ENCODE measurements around the gene FXR1.
"Not testable (repeated sequence)": the region's sequence is repeated elsewhere in the genome, so short reads cannot be mapped to it uniquely, and the experiment has no call there.

The FXR1 gene

GRCh38 chr3:180932819-180933218 lies 20.3 kb downstream of the FXR1 start:
- in situ Hi-C loops (cut with MboI; ENCODE audit: low sequenced_read_pairs): no loop called here

GRCh38 chr3:180934638-180935037 lies 22.2 kb downstream of the FXR1 start:
- in situ Hi-C loops (cut with MboI; ENCODE audit: low sequenced_read_pairs): no loop called here

- in situ Hi-C loops (cut with MboI; ENCODE audit: low sequenced_read_pairs): no loop called here
Observed at GRCh38 chr3:180940826-180941225, 28.4 kb downstream of the FXR1 start.

- in situ Hi-C loops (cut with MboI; ENCODE audit: low sequenced_read_pairs): no loop called here
Observed at GRCh38 chr3:180947761-180948390, 35.4 kb downstream of the FXR1 start.

GRCh38 chr3:180959691-180960090 lies 47.2 kb downstream of the FXR1 start:
- in situ Hi-C loops (cut with MboI; ENCODE audit: low sequenced_read_pairs): no loop called here

- in situ Hi-C loops (cut with MboI; ENCODE audit: low sequenced_read_pairs): no loop called here
Observed at GRCh38 chr3:180961087-180961486, 48.6 kb downstream of the FXR1 start.

- in situ Hi-C loops (cut with MboI; ENCODE audit: low sequenced_read_pairs): no loop called here
Observed at GRCh38 chr3:180961552-180961951, 49.1 kb downstream of the FXR1 start.

GRCh38 chr3:180962530-180962929 lies 50.1 kb downstream of the FXR1 start:
- in situ Hi-C loops (cut with MboI; ENCODE audit: low sequenced_read_pairs): no loop called here

GRCh38 chr3:180970931-180971330 lies 58.5 kb downstream of the FXR1 start:
- in situ Hi-C loops (cut with MboI; ENCODE audit: low sequenced_read_pairs): no loop called here

GRCh38 chr3:180973543-180973942 lies 61.1 kb downstream of the FXR1 start:
- in situ Hi-C loops (cut with MboI; ENCODE audit: low sequenced_read_pairs): no loop called here

GRCh38 chr3:180974286-180974685 lies 61.8 kb downstream of the FXR1 start:
- in situ Hi-C loops (cut with MboI; ENCODE audit: low sequenced_read_pairs): no loop called here

GRCh38 chr3:180977498-180977897 lies 65.0 kb downstream of the FXR1 start:
- in situ Hi-C loops (cut with MboI; ENCODE audit: low sequenced_read_pairs): no loop called here

GRCh38 chr3:180979961-180980360 lies 67.5 kb downstream of the FXR1 start:
- in situ Hi-C loops (cut with MboI; ENCODE audit: low sequenced_read_pairs): no loop called here

GRCh38 chr3:180980611-180981010 lies 68.1 kb downstream of the FXR1 start:
- in situ Hi-C loops (cut with MboI; ENCODE audit: low sequenced_read_pairs): no loop called here

- in situ Hi-C loops (cut with MboI; ENCODE audit: low sequenced_read_pairs): no loop called here
Observed at GRCh38 chr3:180981912-180982311, 69.4 kb downstream of the FXR1 start.

- in situ Hi-C loops (cut with MboI; ENCODE audit: low sequenced_read_pairs): no loop called here
Observed at GRCh38 chr3:180983136-180983535, 70.7 kb downstream of the FXR1 start.

GRCh38 chr3:180986366-180986765 lies 73.9 kb downstream of the FXR1 start:
- in situ Hi-C loops (cut with MboI; ENCODE audit: low sequenced_read_pairs): not testable (repeated sequence)

- in situ Hi-C loops (cut with MboI; ENCODE audit: low sequenced_read_pairs): no loop called here
Observed at GRCh38 chr3:180987344-180987743, 74.9 kb downstream of the FXR1 start.

GRCh38 chr3:180989291-180990163 lies 77.1 kb downstream of the FXR1 start, which contains the start of gene DNAJC19:
Gene DNAJC19, minus strand, starts transcription at chr3:180989736. Its CDS starts 134 bp downstream, at chr3:180989602.
- in situ Hi-C loops (cut with MboI; ENCODE audit: low sequenced_read_pairs): no loop called here

- in situ Hi-C loops (cut with MboI; ENCODE audit: low sequenced_read_pairs): no loop called here
Observed at GRCh38 chr3:180990505-180990904, 78.0 kb downstream of the FXR1 start.

GRCh38 chr3:180996415-180996932 lies 84.0 kb downstream of the FXR1 start:
- in situ Hi-C loops (cut with MboI; ENCODE audit: low sequenced_read_pairs): no loop called here

- in situ Hi-C loops (cut with MboI; ENCODE audit: low sequenced_read_pairs): not testable (repeated sequence)
Observed at GRCh38 chr3:181002331-181002730, 89.9 kb downstream of the FXR1 start.

Measured in hTERT RPE-1 (cell line).